IPS-20b (cell line): ENCODE measurements around the gene LOC101059915.

Experiments
- H3K27ac ChIP-seq: one replicate; pipeline ENCODE4 v1.5.1; 2013; ENCODE audit warnings: low read length
- H3K27me3 ChIP-seq: 2 replicates; pipeline ENCODE4 v1.6.1; 2013; ENCODE audit warnings: mild to moderate bottlenecking, low read length, inconsistent platforms; ENCODE audit not compliant: insufficient read depth
- H3K36me3 ChIP-seq: 2 replicates; pipeline ENCODE4 v1.6.1; 2013; ENCODE audit warnings: low read depth, mild to moderate bottlenecking, inconsistent platforms, low read length, moderate library complexity; ENCODE audit not compliant: insufficient read depth
- H3K4me1 ChIP-seq: 2 replicates; pipeline ENCODE4 v1.6.1; 2013; ENCODE audit warnings: mild to moderate bottlenecking, control low read depth, inconsistent platforms, low read length, moderate library complexity; ENCODE audit not compliant: insufficient read depth
- H3K4me3 ChIP-seq: 2 replicates; pipeline ENCODE4 v1.5.1; 2013; ENCODE audit warnings: mild to moderate bottlenecking, low read length, inconsistent platforms
- H3K9ac ChIP-seq: 2 replicates; pipeline ENCODE4 v1.6.1; 2013; ENCODE audit warnings: low read depth, mild to moderate bottlenecking, inconsistent platforms, low read length, moderate library complexity
- H3K9me3 ChIP-seq: 2 replicates; pipeline ENCODE4 v1.6.1; 2013; ENCODE audit warnings: mild to moderate bottlenecking, low read depth, low read length, inconsistent platforms; ENCODE audit not compliant: insufficient read depth

LOC101059915 gene

DNA sequence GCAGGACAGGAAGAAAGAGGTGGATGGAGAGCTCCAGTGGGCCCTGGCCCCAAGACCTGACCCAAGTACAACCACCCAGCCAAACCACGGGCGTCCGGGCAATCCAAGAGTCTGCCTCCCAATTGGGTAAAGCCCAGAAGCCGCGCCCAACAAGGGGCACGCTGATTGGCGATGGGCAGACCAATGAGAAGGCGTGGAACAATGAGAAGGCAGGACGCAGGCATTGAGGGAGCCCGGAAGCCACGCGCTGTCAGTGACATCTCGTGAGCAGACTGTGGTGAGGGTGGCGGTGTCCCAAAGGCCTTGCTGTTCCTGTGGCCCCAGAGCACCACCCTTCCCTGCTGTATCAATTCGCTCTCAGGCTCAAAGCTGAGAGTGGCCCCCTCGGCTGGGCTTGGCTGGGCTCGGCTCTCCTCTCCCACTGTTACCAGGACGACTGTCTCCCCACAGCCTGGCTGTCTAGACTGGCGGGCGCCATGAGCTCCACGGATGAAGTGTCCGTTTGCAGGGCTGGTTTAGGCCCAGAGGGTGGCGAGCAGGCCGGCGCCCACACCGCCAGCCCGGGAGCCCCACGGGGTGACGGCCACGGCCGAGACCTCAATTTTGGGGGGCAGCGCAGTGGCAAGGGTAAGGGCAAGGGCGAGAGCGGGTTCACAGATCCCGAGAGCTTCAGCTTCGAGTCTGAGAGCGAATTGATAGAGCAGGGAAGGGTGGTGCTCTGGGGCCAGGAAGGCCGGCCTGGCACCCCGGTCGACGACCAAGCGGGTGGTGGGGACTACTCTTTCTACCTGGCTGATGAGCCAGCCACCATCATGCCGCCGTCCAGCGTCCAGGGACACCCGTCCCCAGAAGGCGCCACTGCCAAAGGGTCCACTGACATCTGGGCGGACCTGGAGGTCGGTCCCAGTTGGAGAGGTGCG is at the start of gene LOC101059915:
LOC101059915 (plus strand) TSS at position 219 of the 920 bp plus-strand sequence.
- no peaks in the 10 kb centered on the region for H3K27me3 ChIP-seq
- H3K36me3 ChIP-seq: no peaks in the 10 kb centered on the region
- H3K9me3 ChIP-seq: no peaks in the 10 kb centered on the region
- no peaks in the 10 kb centered on the region for H3K4me1 ChIP-seq
- H3K9ac ChIP-seq: no peak within 1 kb of the TSS
- H3K27ac ChIP-seq: no peak within 1 kb of the TSS
- no peak within 1 kb of the TSS for H3K4me3 ChIP-seq

DNA sequence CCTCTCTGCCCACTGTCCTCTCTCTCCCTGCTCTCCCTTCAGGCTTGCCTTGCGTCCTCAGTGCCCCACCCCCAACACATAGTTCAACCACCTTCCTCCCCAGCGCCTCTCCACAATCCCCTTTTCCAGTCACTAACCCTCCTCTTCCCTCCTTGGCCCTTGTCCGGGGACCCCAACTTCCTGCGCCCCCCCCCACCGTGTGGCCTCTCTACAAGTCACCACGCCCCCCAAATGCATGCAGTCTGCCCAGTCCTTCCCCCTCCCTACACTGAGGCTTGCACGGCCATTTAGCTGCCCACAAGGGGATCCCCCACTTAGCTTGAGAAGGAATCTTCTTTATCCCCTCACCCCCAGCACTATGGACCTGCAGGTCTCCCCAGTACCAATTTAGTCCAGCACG is 49.6 kb upstream of the LOC101059915 start:
- peaks cover 8% of the 10 kb centered on the region; the same call in 1 of the 2 replicates for H3K36me3 ChIP-seq
- H3K27me3 ChIP-seq: no peaks in the 10 kb centered on the region
- H3K9me3 ChIP-seq: no peaks in the 10 kb centered on the region
- H3K4me1 ChIP-seq: no peaks in the 10 kb centered on the region
- H3K9ac ChIP-seq: no peak overlapping the region
- no peak overlapping the region for H3K4me3 ChIP-seq
- no peak overlapping the region for H3K27ac ChIP-seq

DNA sequence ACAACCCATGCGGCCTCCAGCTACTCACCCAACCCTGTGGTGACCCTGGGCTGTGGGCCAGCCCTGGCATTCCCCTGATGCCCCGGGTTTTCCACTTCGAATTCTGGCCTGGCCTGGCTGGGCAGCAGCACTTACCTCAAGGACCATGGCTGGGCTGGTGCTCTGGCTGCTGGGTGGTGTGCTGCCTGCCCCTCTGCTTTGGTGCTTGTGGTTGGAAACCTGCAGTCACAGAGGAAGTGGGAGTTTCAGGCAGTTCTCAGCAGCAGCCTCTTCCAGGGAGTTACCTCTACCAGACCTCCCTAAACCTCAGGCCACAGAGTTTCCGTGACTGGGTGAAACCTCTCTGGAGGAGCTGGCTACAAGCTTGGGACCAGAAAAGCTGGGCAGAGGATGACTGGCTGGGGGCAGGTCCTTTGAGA is 49.0 kb upstream of the LOC101059915 start, which contains the start of gene CXCR3:
CXCR3 (minus strand) TSS at position 209 of the 419 bp plus-strand sequence; CDS start at position 147, 62 bp downstream.
- H3K27ac ChIP-seq: no peak within 1 kb of the TSS
- 0 out of 2 replicates have a peak, but pooled peaks cover 4% of the 10 kb centered on the region for H3K36me3 ChIP-seq
- no peaks in the 10 kb centered on the region for H3K27me3 ChIP-seq
- no peak within 1 kb of the TSS for H3K9ac ChIP-seq
- no peaks in the 10 kb centered on the region for H3K9me3 ChIP-seq
- no peak within 1 kb of the TSS for H3K4me3 ChIP-seq
- H3K4me1 ChIP-seq: no peaks in the 10 kb centered on the region

DNA sequence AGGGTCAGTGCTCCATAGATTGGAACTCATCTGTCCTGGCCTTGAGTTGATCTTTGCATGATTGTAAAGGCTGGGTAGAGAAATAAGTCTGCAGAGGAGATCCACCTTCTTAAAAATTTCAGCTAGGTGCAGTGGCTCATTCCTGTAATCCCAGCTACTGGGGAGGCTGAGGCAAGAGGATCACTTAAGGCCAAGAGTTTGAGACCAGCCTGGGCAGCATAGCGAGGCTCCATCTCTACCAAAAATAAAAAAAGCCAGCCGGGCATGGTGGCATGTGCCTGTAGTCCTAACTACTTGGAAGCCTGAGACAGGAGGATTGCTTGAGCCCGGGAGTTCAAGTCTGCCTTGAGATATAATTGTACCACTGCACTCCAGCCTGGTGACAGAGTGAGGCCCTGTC is 48.6 kb upstream of the LOC101059915 start:
- H3K4me3 ChIP-seq: no peak overlapping the region
- H3K27ac ChIP-seq: no peak overlapping the region
- H3K27me3 ChIP-seq: no peaks in the 10 kb centered on the region
- no peak overlapping the region for H3K9ac ChIP-seq
- H3K9me3 ChIP-seq: no peaks in the 10 kb centered on the region
- H3K4me1 ChIP-seq: no peaks in the 10 kb centered on the region
- no peaks in the 10 kb centered on the region for H3K36me3 ChIP-seq

DNA sequence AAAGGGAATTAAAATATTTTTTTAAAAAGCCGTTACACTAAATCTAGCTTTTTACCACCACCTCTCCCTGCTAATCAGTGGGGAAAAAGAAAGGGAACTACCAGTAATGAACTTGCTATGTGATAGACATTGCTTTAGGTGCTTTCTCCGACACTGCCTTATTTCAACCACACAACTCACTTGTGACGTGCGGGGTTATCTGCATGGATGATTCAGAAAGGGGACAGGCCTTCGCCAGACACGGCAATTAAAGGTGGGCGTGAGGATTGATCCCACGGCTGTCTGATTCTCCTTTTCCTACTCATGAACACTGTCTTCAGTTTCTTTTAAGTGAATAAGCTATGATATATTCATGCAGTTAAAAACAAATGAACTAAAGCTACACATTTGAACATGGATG is 48.2 kb upstream of the LOC101059915 start:
- Histone ChIP-seq H3K4me3 (no peak overlapping the region), H3K9ac (no peak overlapping the region), H3K27ac (no peak overlapping the region), H3K36me3 (no peaks in the 10 kb centered on the region), H3K9me3 (no peaks in the 10 kb centered on the region), H3K27me3 (no peaks in the 10 kb centered on the region), H3K4me1 (no peaks in the 10 kb centered on the region)

DNA sequence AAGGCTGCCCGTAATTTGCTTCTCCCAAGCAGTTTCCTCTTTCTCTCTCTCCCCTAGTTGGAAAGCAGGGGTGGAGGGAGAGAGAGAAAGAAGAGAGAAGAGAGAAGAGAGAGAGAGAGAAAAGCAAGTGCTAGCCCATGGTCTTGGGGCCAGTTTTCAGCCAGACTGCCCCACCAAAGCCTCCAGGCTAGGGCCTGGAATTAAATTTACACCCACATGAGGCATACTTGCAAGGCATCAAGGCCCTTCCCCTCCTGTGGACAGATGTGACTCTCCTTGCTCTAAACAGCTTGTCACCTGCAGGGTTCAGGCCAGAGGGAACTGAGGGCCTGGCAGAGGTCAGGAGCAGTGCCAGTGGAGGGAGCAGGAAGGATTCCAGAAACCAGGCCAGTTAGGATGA is 47.4 kb upstream of the LOC101059915 start:
- Histone ChIP-seq H3K4me1 (no peaks in the 10 kb centered on the region), H3K9me3 (no peaks in the 10 kb centered on the region), H3K4me3 (no peak overlapping the region), H3K9ac (no peak overlapping the region), H3K36me3 (no peaks in the 10 kb centered on the region), H3K27ac (no peak overlapping the region), H3K27me3 (no peaks in the 10 kb centered on the region)

DNA sequence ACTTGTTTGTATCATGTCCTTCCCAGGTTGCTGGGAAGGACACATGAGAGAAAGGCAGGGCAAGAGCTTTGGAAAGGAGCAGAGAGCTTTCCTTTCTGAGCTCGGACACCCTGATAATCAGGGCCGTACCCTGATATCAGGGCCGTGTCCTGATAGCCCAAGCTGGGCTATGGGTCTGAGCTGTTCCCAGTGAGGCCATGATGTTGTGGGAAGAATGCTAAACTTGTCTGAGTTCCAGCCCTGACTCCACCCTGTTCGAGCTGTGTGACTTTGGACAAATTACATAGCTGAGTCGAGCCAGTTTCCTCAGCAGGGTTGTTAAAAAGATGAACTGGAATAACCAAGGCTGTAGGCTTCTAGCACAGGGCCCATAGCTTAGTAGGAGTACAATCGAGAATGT is 45.7 kb upstream of the LOC101059915 start:
- Histone ChIP-seq H3K27ac (no peak overlapping the region), H3K27me3 (no peaks in the 10 kb centered on the region), H3K9me3 (no peaks in the 10 kb centered on the region), H3K36me3 (no peaks in the 10 kb centered on the region), H3K9ac (no peak overlapping the region), H3K4me3 (no peak overlapping the region), H3K4me1 (no peaks in the 10 kb centered on the region)

DNA sequence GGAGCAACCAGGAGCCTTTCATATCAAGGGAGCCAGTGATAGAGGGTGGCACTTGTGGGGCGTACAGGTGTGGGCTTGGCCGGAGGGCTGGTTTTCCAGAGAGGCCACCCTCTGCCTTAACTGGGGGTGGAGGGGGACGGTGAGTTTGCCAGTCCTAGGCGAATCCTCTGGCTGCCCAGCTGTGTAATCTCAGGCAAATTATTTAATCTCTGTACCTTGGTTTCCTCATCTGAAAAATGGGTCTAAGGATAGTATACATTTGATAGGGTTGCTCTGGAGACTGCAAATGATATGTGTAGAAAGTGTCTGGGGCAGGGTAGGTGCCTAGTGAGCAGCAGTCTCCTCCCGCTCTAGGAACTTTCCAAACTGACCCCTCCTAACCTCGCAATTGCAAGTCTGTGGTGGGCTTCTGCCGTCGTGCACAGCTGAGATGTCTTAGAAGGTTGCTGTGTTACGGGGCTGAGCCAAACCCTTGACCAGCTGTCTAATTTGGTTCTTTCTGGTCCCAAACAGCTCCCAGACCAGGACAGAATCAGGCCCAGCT is 45.2 kb upstream of the LOC101059915 start:
- no peaks in the 10 kb centered on the region for H3K27me3 ChIP-seq
- H3K4me3 ChIP-seq: no peak overlapping the region
- no peak overlapping the region for H3K9ac ChIP-seq
- H3K9me3 ChIP-seq: no peaks in the 10 kb centered on the region
- H3K36me3 ChIP-seq: no peaks in the 10 kb centered on the region
- no peak overlapping the region for H3K27ac ChIP-seq
- no peaks in the 10 kb centered on the region for H3K4me1 ChIP-seq

DNA sequence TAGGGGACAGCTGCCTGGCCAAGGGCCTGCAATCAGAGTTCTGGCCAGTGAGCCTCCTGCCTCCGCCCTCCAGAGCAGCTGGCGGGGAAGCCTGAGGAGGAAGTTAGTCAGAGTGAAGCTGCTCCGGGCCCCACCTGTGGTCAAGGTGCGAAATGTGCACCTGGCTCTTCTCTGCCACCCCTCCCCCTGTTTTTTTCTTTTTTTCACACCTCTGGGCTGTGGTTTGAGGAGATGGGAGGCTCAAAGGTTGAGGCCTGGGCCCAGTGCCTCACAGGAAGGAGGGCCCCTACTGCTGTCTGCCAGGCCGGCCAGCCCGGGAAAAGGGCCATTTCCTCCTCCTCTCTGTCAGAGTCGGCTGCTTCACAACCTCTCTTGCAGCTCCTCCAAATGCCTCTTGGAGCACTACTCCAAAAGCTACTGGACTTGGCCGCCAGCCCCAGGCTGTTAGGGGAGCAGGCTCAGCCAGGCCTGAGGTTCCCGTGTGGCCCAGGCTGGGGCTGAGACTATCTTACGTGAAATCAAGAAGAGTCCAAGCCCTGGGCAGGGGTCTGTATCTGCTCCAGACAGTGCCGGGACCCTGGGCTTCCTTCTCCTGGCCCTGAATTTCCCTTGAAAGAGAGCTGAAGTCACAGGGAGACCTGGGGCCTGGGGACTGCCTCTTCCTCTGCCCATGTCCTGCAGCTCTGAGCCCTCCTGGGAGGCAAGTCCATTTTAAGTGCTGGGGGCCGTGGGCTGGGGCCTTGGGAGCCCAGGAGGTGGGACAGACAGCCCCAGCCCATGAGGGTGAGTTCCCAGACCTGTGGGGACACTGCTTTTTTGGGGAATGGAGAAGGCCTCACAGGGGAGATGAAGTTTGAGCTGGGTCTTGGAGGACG is 44.5 kb upstream of the LOC101059915 start:
- no peaks in the 10 kb centered on the region for H3K9me3 ChIP-seq
- no peak overlapping the region for H3K4me3 ChIP-seq
- no peak overlapping the region for H3K27ac ChIP-seq
- H3K4me1 ChIP-seq: no peaks in the 10 kb centered on the region
- H3K27me3 ChIP-seq: no peaks in the 10 kb centered on the region
- H3K9ac ChIP-seq: no peak overlapping the region
- H3K36me3 ChIP-seq: no peaks in the 10 kb centered on the region

DNA sequence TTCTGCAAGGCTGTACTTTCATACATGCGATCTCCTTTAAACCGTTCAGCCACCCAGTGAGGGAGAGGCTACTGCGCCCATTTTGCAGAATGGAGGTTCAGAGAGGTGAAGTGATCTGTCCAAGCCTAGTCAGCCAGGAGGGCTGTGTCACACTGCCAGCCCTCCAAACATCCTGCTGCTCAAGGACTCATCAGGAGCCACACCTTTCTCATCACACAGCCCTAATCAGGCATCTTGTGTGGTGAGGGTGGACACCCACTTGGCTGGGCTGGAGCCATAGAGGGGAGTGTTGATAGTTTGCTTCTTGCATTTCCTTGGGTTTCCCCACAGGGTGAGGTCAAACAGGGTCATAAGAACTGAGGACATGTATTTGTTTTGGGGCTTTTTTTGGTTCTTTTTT is 43.6 kb upstream of the LOC101059915 start:
- no peaks in the 10 kb centered on the region for H3K36me3 ChIP-seq
- no peak overlapping the region for H3K27ac ChIP-seq
- H3K4me3 ChIP-seq: no peak overlapping the region
- H3K9ac ChIP-seq: no peak overlapping the region
- H3K4me1 ChIP-seq: no peaks in the 10 kb centered on the region
- H3K9me3 ChIP-seq: no peaks in the 10 kb centered on the region
- no peaks in the 10 kb centered on the region for H3K27me3 ChIP-seq

DNA sequence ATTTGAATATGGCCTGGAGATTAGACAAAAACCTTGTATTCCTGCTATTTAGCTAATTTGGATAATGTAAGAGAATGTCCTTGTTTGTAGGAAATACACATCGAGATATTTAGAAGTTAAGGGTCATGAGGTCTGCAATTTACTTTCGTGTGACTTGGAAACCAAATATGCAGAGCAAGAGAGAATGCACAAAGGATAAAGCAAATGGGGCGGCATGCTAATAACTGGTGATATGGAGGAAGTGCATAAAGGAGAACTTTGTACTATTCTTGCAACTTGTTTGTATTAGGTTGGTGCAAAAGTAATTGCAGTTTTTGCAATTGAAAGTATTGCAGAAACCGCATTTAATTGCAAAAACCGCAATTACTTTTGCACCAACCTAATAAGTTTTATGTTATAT is 41.9 kb upstream of the LOC101059915 start:
- no peaks in the 10 kb centered on the region for H3K9me3 ChIP-seq
- no peaks in the 10 kb centered on the region for H3K4me1 ChIP-seq
- H3K4me3 ChIP-seq: no peak overlapping the region
- no peaks in the 10 kb centered on the region for H3K27me3 ChIP-seq
- no peaks in the 10 kb centered on the region for H3K36me3 ChIP-seq
- H3K27ac ChIP-seq: no peak overlapping the region
- no peak overlapping the region for H3K9ac ChIP-seq
